Left lung (tissue), 10 donors: Measurements from ENCODE around the gene REC8. TPM values are rescaled to one million over a fixed set of nuclear protein-coding genes. Genes with fewer than 3 reads are reported as not detected.

Source experiments
- ATAC-seq: fragments of 200-7000 bp; cut with Tn5 transposase; one replicate; pipeline ENCODE4 v1.9.1; 2020; ENCODE audit warnings: moderate library complexity
- DNase-seq, 4 donors: peaks; one replicate each; pipeline ENCODE4 v3.0.0-alpha.2; 2013 to 2020
- H3K27ac ChIP-seq, 2 donors: fragments of 200-600 bp; sonication (generic) in 1 of 2; one replicate each; pipeline versions ENCODE4 v1.5.0 to v1.8.0; 2020 to 2021
- H3K27me3 ChIP-seq, 2 donors: fragments of 200-600 bp; sonication (generic) in 1 of 2; one replicate each; pipeline versions ENCODE4 v1.5.0 to v1.8.0; 2020 to 2021
- H3K36me3 ChIP-seq, 2 donors: fragments of 200-600 bp; sonication (generic) in 1 of 2; one replicate each; pipeline versions ENCODE4 v1.5.0 to v1.8.0; 2020 to 2021
- H3K4me1 ChIP-seq, 2 donors: fragments of 200-600 bp; one replicate each; pipeline ENCODE4 v1.8.0; 2021
- H3K4me3 ChIP-seq, 2 donors: fragments of 200-600 bp; sonication (generic) in 1 of 2; one replicate each; pipeline versions ENCODE4 v1.5.0 to v1.8.0; 2020 to 2021; ENCODE audit warnings: mild to moderate bottlenecking in 1 of 2
- H3K9me3 ChIP-seq, 2 donors: fragments of 200-600 bp; sonication (generic) in 1 of 2; one replicate each; pipeline versions ENCODE4 v1.5.0 to v1.8.0; 2020 to 2021
- intact Hi-C, 2 donors: fragments of 100-400 bp; cut with DNase I; formaldehyde crosslinking; loops; one replicate each; pipeline versions ENCODE4 v1.11.2 to v1.14.2; 2022
- polyA plus RNA-seq, 6 donors: library from polyadenylated mRNA; unstranded; fragments of 120-200 nt; gene quantifications; one replicate each; pipeline ENCODE4 v1.2.1, GENCODE V29; 2013; ENCODE audit not compliant: insufficient read length in 6 of 6
- total RNA-seq, 2 donors: library from RNA; stranded (reverse); fragmentation: NEBNext Ultra II Directional; extraction: Animal tissue kit (Norgen Biotek cat#: 25700); gene quantifications; one replicate each; pipeline ENCODE4 v1.2.1, GENCODE V29; 2021
- TF ChIP-seq, protein P1 (sequence below), 2 donors: fragments of 200-600 bp; sonication (generic) in 1 of 2; IDR thresholded peaks; one replicate each; pipeline versions ENCODE4 v1.5.0 to v1.8.0; 2021; ENCODE audit warnings: antibody characterized with exemption in 2 of 2
- donor health status: DM: no; HTN: yes; CAD: no.
- donor health status: DM: no; HTN: no; CAD: no.

Gene REC8
- total and polyA plus RNA-seq, 8 donors: 27.0 to 66.0 (median 42.0) TPM

DNA sequence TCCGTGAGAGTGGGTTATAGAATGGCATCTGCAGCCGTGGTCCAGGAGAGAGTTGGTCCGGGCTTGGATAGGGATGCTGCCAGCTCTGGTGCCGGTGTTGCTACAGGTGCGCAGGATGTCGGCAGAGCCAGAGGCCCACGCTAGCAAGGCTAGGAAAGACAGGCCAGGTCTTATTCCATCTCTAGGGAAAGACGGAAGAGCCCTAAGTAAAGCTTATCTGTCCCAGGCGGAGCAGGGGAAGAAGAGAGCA is 36.4 kb upstream of the REC8 start:
- TF ChIP-seq, protein P1, sequence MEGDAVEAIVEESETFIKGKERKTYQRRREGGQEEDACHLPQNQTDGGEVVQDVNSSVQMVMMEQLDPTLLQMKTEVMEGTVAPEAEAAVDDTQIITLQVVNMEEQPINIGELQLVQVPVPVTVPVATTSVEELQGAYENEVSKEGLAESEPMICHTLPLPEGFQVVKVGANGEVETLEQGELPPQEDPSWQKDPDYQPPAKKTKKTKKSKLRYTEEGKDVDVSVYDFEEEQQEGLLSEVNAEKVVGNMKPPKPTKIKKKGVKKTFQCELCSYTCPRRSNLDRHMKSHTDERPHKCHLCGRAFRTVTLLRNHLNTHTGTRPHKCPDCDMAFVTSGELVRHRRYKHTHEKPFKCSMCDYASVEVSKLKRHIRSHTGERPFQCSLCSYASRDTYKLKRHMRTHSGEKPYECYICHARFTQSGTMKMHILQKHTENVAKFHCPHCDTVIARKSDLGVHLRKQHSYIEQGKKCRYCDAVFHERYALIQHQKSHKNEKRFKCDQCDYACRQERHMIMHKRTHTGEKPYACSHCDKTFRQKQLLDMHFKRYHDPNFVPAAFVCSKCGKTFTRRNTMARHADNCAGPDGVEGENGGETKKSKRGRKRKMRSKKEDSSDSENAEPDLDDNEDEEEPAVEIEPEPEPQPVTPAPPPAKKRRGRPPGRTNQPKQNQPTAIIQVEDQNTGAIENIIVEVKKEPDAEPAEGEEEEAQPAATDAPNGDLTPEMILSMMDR (IDR thresholded peaks at IDR 0.05): no peak
- Histone ChIP-seq H3K9me3 (no peaks in the 10 kb centered on the region), H3K4me3 (peak overlapping the region; percentile 90 to 99), H3K4me1 (peaks cover 15 to 48% of the 10 kb centered on the region in 2 donors), H3K36me3 (peaks cover 0 to 29% of the 10 kb centered on the region in 2 donors), H3K27ac (peak overlapping the region; percentile 27 to 92), H3K27me3 (no peaks in the 10 kb centered on the region)
- DNase-seq (no peak), ATAC-seq (no peak)
- intact Hi-C loops: no loop called here

DNA sequence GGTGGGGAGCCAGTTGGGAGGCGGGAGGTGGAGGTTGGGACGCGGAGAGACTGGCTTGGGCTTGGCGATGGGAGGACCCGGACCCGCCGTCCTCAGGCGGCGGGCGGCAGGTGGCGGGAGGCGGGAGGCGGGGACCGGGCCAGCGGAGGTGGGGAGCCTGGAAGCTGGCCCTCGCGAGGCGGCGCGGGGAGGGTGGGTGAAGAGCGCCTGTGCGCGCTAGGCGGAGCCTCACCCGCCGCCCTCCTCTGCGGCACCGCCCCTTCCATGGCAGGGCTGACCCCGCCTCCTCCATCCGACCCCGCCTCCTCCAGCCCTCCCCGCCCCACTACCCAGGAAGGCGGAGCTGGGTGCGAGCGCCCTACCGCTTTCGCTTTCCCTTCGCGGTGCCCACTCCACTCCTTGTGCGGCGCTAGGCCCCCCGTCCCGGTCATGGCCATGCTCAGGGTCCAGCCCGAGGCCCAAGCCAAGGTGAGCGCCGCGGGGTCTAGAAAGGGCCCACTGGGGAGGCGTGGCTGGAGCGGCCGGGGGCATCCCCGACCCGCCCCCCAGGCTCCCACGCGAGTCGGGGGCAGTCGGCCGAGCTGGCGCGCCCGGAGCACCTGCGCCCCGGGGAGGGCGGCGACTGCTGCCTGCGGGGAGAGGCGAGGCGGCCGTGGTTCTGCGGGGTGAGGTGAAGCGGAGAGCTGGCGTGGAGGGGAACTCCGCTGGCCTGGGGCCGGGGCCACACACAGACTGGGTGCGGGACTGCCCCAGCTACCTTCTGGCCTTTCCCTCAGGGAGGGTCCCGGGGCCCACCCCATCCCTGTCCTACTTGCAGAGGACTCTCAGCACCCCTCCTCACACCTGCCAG is 35.8 kb upstream of the REC8 start, which contains the start of gene PSME1:
Gene PSME1, plus strand, starts transcription at position 361 of the 850 bp plus-strand sequence. Its CDS starts 69 bp downstream, at position 430.
- peaks cover 15 to 53% of the 10 kb centered on the region in 2 donors for H3K4me1 ChIP-seq
- intact Hi-C loops: no loop called here
- TF ChIP-seq, protein P1 (IDR thresholded peaks at IDR 0.05): no peak
- peaks cover 0 to 29% of the 10 kb centered on the region in 2 donors for H3K36me3 ChIP-seq
- peak; percentile 87 to 99 (median 96) for DNase-seq
- peak within 1 kb of the TSS; percentile 82 to 92 for H3K27ac ChIP-seq
- H3K27me3 ChIP-seq: no peaks in the 10 kb centered on the region
- ATAC-seq: peak; percentile 99
- H3K9me3 ChIP-seq: no peaks in the 10 kb centered on the region
- peak within 1 kb of the TSS; percentile 90 to 99 for H3K4me3 ChIP-seq

DNA sequence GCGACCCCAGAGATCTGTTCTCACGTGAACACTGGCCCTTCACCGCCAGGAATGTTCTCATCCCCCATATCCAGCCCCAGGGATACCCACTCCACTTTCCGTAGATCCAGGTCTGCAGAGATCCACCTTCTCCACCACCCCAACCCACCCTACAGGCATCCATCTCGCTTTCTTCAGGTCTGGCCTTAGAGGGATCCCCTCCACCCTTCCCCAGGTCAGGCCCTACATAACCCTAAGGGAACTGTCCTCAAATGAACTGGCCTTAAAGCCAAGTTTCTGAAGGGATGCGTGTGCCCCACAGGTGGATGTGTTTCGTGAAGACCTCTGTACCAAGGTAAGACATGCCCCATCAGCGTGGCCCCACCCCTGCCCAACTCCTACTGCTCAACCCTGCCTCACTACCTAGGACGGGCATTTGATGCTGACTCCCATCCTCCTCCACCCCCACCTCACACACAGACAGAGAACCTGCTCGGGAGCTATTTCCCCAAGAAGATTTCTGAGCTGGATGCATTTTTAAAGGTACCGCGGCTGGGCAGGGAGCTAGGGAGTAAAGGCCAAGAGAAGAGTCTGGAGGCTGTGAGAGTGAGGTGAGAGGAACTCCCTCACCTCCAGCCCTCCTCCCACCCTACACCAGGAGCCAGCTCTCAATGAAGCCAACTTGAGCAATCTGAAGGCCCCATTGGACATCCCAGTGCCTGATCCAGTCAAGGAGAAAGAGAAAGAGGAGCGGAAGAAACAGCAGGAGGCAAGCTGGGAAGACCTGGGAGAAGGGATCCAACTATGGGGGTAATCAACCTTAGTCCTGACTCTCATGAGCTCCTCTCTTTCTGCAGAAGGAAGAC is 35.0 kb upstream of the REC8 start:
- ATAC-seq: no peak
- Histone ChIP-seq H3K9me3 (no peaks in the 10 kb centered on the region), H3K27me3 (no peaks in the 10 kb centered on the region), H3K36me3 (peaks cover 0 to 29% of the 10 kb centered on the region in 2 donors), H3K4me1 (peaks cover 15 to 54% of the 10 kb centered on the region in 2 donors), H3K27ac (peak overlapping the region; percentile 82 to 92), H3K4me3 (peak overlapping the region; percentile 90 to 99)
- intact Hi-C loops: no loop called here
- no peak for DNase-seq
- TF ChIP-seq, protein P1 (IDR thresholded peaks at IDR 0.05): no peak

DNA sequence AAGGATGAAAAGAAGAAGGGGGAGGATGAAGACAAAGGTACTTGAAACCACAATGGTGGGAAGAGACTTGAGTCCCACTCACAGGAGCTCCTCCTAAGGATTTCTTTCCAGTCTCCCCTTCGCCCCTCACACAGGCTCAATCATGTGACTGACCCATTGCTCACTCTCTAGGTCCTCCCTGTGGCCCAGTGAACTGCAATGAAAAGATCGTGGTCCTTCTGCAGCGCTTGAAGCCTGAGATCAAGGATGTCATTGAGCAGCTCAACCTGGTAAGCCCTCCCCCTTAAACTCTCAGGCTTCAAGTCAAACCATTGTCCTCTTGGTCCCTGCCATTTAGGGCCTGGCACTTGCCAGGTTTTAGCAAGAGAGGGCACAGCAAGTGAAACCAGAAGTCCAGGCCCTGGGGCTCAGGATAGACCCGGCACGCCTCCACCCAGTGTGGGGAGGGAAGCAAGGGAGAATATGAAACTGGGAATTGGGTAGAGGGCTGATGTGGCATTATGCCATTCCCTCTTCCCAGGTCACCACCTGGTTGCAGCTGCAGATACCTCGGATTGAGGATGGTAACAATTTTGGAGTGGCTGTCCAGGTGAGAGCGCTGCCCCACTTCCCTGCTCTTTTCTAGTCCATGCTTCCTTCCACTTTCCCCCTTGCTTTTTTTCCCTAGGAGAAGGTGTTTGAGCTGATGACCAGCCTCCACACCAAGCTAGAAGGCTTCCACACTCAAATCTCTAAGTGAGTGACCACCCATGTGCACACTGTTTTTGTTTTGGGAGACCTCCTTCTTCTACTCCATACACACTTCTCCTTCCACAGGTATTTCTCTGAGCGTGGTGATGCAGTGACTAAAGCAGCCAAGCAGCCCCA is 34.1 kb upstream of the REC8 start:
- Histone ChIP-seq H3K27ac (peak overlapping the region in 1 of 2 donors; percentile 92), H3K4me3 (peak overlapping the region in 1 of 2 donors; percentile 99)
- no peak for ATAC-seq

More for the DNA sequence above, 34.1 kb upstream of the REC8 start:
- DNase-seq: no peak
- TF ChIP-seq, protein P1 (IDR thresholded peaks at IDR 0.05): no peak
- Histone ChIP-seq H3K36me3 (peaks cover 0 to 35% of the 10 kb centered on the region in 2 donors), H3K9me3 (no peaks in the 10 kb centered on the region), H3K27me3 (no peaks in the 10 kb centered on the region), H3K4me1 (peaks cover 18 to 60% of the 10 kb centered on the region in 2 donors)
- intact Hi-C loops: no loop called here
